GM12873 (cell line): ENCODE data around the gene SBF1.

Source experiments
- TF ChIP-seq, protein P1 (sequence below): IDR thresholded peaks from 2 replicates; pipeline ENCODE4 v1.5.1; 2012; ENCODE audit warnings: low read depth, mild to moderate bottlenecking, moderate library complexity, low read length, control low read depth; ENCODE audit not compliant: insufficient read depth; ENCODE audit errors: missing control alignments

SBF1 gene

DNA sequence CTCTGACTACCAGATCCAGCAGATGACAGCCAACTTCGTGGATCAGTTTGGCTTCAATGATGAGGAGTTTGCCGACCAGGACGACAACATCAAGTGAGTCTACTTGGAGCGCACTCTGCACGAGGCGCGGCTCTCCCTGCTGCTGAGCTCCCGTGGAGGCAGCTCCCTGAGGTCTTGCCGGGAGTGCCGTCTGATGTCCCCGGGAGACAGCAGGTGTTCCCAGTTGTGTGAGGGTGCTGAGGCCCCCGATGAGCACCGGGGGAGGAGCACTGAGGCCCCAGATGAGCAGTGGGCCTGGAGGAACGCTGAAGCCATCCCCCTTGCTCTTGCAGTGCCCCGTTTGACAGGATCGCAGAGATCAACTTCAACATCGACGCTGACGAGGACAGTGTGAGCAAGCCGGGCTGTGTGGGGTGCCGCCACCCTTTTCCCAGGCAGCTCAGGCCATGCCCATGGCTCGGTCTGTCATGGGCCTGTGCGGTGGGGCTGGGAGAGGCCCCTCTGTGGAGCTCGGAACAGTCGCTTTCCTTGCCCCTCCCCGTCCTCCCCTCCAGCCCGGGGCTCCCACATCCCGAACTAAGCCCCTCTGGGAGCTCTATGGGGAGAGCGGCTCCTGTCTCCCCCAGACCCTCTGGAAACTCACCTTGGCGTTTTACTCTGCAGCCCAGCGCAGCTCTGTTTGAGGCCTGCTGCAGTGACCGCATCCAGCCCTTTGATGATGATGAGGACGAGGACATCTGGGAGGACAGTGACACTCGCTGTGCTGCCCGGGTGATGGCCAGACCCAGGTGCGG is 37.1 kb downstream of the SBF1 start:
- TF ChIP-seq, protein P1, sequence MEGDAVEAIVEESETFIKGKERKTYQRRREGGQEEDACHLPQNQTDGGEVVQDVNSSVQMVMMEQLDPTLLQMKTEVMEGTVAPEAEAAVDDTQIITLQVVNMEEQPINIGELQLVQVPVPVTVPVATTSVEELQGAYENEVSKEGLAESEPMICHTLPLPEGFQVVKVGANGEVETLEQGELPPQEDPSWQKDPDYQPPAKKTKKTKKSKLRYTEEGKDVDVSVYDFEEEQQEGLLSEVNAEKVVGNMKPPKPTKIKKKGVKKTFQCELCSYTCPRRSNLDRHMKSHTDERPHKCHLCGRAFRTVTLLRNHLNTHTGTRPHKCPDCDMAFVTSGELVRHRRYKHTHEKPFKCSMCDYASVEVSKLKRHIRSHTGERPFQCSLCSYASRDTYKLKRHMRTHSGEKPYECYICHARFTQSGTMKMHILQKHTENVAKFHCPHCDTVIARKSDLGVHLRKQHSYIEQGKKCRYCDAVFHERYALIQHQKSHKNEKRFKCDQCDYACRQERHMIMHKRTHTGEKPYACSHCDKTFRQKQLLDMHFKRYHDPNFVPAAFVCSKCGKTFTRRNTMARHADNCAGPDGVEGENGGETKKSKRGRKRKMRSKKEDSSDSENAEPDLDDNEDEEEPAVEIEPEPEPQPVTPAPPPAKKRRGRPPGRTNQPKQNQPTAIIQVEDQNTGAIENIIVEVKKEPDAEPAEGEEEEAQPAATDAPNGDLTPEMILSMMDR, result no peak

DNA sequence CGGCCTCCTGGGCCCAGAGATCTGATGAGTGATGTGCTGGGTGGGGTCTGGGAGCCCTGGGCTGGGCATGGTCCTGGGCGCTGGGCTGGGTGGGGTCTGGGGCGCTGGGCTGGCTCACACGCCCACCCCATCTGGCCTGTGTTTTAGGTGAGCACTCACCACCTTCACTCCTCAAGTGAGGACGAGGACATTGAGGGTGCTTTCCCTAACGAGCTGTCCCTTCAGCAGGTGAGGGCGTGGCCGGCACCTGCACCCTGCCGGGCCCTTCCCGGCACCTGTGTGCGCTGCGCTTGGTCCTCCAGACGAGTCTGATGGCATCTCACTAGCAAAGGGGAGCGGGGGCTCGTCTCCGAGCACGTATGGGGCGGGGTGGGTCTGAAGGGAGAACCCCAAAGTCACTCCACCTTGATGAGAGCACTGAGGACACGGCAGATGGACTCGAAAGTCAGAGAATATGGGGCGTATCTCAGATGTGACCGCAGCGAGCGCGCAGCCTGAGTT is 37.9 kb downstream of the SBF1 start:
- TF ChIP-seq, protein P1, result no peak

DNA sequence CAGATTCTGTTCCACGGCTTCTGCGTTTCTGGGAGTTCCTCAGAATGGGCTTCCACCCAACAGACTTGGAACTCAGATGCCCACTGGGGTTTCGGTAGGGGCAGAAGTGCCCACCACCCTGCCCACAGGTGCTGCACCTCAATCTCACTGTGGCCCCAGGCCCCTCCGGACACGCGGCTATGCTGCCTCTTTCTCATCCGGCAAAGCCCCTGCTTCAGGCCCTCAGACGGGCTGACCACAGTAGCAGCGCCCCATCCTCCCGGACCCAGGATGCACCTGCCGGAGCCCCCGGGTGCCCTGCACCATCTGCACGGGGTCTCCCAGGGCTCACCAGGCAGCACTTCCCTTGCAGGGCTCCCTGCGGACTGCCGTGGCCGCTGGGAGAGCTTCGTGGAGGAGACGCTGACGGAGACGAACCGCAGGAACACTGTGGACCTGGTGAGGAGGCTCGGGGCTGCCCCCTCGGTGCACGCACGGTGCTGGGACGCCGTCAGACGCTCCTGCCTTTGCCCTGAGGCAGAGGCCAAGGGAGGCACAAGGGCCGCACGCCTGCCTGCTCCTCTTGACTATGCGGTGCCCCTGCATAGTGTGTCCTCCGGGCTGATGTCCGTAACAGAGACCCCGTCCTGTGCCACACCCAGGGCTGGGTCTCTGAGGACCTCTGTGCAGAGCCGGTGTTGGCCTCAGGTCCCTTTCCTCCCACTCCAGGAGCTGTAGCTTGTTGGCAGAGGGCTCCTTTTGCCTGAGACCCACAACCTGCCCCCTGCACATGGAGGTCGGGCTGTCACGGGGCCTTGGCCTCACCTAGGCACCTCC is 38.6 kb downstream of the SBF1 start:
- TF ChIP-seq, protein P1, result no peak

DNA sequence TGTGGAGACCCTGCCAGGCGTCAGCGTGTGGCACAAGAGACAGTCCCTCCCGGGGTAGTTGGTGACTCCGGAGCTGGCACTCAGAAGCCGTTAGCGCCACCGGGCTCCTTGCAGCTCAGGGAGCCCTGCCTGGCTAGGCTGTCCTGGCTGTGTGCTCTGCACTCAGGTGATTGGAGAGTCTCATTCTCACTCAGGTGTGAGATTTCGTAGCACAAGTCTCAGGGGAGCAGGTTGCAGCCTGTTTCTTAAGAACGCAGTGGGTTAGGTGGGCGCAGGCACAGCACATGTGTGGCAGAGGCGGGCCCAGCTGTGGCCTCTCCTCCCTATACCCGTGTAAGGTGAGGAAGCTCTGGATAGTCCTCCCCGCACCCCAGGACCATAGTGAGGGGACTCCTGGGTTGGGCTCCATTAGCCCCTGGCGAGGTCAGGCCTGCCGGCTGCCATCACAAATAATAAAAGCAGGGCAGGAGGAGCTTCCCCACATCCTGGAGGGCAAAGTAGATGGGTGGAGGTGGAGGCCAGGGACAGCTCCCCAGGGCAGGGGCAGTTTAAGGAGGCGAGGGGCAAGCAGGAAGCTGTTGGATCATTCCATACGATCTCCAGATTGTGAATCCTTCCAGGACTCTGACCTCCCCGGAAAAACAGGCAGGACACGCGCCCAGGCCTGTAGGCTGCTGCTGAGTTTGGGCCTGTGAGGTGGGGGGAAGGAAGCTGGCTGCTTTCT is 39.4 kb downstream of the SBF1 start:
- TF ChIP-seq, protein P1, result no peak

DNA sequence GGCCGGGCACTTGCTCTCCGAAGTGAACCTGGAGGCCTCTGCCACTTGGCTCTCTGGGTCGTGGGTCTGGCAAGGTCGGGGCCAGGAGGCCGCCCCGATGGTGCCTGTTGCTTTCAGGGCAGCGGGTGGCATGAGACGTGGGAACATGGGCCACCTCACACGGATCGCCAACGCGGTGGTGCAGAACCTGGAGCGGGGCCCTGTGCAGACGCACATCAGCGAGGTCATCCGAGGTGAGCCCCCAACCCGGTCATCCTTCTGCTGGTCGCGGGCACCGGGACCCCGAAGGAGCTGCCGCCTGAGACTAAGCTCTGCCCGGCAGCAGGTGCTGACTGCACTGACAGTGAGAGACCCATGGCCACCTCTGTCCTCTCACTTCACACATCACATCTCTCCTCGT is 40.0 kb downstream of the SBF1 start:
- TF ChIP-seq, protein P1, result no peak

DNA sequence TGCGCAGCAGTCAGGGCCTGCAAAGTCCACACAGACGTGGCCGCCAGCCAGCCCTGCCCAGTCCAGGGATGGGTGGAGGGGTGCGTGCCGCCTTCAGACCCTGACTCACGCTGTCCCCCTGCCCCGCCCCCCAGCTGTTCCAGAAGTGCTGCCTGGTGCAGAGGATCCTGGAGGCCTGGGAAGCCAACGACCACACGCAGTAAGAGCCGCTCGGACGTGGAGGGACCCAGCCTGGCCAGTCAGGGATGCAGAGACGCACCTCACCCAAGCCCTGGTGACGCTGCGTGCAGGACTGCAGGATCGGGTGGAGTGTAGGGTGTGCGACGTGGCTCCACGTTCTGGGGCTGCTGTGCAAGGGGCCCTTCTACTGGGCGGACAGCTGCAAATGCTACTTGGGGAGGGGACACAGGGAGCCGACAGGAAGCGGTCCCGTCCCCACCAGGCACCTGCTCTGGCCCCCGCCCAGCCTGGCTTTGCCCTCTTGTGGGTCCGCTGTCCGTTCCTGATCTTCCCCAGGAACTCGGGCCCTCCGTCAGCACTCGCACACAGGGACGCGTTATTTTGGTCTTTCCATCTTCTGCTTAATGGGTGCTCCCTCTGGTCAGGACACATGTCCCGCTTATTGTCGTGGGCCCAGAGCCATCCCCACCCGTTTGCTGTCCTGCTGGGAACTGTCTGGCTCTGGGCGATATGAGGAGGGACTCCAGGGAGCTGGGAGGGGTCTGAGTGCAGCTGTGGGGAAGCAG is 42.5 kb downstream of the SBF1 start:
- TF ChIP-seq, protein P1, result no peak
